Islet precursor cell (in vitro differentiated cells): Measurements from ENCODE around the gene ILF3.

Experiments
- DNase-seq: peaks from one replicate; pipeline ENCODE4 v3.0.0-alpha.2; 2018

Gene ILF3

DNA sequence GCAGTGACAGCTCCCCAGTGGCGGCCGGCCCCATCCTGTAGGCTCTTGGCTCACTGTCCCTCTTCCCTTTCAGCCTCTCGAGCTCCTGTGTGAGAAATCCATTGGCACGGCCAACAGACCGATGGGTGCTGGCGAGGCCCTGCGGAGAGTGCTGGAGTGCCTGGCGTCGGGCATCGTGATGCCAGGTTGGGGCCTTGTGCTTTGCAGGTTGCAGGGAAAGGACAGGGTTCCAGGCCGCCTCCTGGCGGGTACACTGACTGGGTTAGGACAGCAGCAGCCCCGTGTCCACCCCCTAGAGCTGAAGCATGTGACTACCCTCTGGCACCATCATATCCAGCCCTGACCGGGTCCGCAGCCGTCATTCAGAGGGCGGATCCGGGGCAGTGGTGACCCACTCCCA is 25.6 kb downstream of the ILF3 start:
- DNase-seq, result no peak

DNA sequence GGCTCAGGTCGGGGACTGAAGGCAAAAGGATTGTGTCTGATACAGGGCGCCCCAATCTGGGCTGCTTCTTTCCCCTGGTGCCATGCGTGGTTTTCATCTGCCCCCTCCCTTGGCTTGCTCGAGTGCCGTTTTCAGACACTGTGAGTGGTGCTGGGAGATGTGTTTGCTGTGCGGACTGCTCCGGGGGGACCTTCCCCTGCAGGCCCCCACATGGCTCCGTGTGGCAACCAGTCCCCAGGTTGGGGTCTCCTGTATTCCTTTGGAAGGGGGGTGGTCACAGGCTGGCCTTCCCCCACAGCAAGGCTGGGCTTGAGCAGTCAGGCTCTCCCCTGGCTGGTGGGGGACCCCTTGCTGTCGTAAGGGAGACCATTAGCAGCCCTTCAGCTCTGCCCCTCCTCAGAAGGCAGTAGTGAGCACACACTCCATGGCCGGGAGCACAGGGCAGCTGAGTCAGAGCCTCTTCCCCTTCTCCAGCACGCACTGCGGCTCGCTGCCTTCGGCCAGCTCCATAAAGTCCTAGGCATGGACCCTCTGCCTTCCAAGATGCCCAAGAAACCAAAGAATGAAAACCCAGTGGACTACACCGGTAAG is 26.5 kb downstream of the ILF3 start:
- DNase-seq, result no peak

DNA sequence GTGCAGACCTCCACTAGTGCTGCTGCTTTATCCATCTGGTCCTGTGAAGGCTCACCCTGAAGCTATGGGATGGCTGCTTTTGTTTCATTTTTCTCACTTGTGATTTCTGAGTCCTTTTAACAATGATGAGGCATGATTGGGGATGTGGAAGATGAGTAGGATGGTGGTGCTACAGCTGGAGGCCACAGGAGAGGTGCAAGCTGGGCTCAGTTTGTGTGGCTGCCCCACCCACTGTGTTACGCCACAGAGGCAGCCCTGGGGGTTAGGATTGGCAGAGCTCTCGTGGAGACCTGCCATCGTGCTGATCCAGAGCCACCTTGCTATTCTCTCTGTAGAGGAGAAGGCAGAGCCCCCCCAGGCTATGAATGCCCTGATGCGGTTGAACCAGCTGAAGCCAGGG is 27.5 kb downstream of the ILF3 start:
- DNase-seq, result no peak

DNA sequence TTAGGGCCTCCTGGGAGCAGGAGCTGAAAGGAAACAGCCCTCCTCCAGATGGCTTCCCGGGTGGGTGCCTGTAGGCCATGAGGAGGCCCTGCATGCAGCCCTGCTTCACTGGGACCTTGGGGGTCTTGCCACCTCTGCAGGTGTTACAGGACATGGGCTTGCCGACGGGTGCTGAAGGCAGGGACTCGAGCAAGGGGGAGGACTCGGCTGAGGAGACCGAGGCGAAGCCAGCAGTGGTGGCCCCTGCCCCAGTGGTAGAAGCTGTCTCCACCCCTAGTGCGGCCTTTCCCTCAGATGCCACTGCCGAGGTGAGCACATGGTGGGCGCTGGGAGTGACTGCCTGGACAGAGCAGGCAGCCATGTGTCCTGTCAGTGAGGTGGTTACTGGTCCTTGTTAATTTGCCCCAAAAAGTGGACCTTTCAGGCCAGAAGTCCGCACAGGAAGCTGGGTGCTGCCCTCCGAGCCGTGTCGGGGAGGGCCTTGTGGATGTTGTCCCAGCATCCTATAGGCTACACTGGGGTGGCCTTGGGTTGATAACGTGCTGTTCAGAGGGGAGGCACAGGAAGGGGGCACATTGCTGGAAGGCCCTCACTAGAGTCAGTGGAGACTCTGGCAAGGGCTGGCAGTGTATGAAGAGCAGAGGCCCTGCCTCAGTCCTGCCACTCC is 28.4 kb downstream of the ILF3 start:
- DNase-seq, result no peak

DNA sequence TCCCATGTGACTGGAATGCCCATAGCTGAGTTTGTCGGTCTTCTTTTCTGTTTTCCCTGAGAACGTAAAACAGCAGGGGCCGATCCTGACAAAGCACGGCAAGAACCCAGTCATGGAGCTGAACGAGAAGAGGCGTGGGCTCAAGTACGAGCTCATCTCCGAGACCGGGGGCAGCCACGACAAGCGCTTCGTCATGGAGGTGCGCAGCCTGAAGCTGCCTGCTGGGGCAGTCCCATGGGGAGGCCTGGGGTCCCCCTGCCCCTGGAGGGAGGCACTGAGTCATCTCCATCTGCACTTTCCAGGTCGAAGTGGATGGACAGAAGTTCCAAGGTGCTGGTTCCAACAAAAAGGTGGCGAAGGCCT is 28.9 kb downstream of the ILF3 start:
- DNase-seq, result no peak

DNA sequence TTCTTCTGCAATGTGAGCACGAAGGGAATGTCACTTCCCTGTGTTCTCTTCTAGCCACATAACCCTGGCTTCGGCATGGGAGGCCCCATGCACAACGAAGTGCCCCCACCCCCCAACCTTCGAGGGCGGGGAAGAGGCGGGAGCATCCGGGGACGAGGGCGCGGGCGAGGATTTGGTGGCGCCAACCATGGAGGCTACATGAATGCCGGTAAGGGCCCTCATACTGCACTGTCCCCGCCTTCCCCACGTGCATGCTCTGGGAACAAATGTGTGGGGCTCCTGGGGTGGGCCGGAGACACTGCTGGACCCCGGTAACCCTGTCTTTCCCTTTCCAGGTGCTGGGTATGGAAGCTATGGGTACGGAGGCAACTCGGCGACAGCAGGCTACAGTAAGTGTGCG is 29.4 kb downstream of the ILF3 start:
- DNase-seq, result no peak

DNA sequence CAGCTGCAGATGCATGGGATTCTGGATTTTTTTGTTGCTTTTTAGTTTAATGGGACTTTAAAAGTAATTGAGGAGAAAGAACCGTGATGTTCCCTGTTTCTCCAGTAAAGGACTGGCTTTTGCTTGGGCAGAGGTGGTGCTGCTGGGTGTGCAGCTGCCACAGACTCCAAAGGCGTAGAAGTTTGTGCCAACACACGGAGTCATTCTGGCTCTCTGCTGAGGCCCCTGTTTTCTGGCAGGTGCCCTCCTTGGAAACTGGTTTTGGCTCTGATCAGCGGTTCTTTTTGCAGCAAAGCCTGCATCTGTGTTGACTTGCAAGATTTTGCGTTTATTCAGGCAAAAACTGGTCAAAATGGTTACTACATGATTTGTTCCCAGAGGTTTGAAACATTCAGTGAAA is 31.1 kb downstream of the ILF3 start:
- DNase-seq, result no peak

DNA sequence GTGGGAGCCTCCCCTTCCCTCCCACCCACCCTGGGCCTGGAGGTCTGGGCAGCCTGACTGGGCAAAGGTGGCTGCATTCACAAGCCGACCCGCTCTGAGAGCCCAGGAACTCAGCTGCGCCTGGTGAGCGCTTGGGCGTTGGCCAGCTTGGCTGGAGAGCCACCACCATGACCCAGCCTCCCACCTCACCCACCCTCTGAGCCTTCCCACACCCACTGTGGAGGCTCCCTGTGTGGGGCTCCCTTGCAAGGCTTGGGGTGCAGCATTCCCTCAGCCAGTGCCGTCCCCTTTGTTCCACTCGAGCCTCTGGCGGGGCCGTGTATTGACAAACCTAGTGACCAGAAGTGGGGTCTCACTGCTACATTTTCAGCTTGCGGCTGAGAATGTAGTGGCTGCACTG is 32.0 kb downstream of the ILF3 start:
- no peak for DNase-seq

DNA sequence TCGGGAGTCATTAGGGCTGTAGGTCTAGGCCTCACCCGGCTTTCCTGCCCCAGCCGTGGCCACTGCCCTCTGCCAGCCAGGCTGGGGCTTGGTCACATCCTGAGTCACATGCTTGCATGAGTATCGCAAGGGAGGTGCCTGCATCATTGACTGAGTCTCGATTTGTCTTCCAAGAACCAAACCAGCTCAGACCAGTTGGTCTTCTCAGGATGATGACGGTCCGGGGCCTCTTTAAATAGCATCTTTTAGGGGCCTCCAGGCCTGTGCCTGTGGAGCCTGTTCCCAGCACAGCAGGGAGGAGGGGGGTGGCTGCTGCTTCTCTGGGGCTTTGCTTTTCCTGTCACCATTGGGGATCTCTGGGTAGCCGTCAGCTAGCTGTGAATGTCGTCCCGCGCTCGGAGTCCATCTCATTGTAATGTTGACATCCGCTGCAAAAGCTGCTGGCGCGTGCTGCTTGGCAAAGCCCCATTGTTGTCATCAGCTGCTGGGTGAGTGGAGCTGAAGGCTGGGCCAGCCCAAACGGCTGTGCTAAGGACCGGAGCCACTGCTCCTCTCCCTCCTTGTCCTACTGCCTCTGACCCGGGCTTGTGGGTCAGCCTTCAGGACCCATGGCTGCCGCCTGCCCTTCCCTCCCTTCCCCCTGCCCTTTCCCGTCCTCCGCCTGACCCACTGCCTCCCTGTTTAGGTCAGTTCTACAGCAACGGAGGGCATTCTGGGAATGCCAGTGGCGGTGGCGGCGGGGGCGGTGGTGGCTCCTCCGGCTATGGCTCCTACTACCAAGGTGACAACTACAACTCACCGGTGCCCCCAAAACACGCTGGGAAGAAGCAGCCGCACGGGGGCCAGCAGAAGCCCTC is 32.7 kb downstream of the ILF3 start:
- no peak for DNase-seq

DNA sequence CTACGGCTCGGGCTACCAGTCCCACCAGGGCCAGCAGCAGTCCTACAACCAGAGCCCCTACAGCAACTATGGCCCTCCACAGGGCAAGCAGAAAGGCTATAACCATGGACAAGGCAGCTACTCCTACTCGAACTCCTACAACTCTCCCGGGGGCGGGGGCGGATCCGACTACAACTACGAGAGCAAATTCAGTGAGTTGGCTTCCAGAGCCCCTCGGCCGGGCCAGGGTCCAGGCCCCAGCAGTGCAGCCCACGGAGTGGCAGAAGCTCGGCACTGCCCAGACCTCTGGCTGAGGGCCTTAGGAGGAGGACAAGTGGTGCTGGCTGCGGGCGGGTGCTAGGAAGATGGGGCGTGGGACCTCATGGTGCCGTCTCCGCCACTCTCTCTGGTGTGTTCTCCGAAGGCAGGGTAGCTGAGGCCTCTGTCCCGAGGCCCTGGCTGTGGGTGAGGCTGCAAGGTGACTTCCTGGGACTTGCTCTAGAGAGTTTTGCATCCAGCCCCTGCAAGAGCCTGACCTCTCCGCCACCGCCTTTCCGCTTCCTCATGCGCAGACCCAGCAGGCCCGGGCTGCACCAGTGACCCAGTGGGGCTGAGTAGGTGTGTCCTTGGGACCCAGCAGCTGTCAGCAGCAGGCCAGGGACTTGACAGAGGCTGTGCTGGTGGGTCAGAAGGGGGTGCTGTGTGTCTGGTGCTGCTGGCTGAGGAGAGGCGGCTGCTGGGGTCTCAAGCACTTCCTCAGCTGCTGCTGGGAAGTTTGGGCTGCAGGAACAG is 33.6 kb downstream of the ILF3 start:
- DNase-seq, result no peak

DNA sequence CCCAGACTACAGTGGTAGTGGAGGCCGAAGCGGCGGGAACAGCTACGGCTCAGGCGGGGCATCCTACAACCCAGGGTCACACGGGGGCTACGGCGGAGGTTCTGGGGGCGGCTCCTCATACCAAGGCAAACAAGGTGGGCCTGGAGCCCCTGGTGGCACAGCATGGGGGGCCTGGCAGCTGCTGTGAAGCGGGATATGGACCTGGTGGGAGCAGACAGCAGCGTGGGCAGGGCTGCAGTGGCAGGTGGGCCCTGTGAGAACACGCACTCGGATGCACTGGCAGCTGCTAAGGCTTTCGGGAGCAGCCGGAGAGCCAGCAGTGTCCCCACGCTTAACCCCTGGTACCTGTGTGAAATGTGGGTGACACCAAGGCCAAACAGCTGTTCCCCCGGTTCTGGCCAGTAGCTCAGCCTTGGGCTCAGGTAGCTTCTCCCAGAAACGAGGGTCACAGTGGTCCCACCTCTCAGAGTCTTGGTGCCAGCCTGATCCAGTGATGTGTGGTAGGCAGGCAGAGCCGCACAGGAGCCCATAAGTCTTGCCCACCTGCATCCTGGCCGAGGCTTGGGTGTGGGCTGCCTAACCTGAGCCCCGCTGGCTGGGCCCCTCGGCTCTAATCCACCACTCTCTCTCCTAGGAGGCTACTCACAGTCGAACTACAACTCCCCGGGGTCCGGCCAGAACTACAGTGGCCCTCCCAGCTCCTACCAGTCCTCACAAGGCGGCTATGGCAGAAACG is 34.6 kb downstream of the ILF3 start:
- DNase-seq, result no peak

DNA sequence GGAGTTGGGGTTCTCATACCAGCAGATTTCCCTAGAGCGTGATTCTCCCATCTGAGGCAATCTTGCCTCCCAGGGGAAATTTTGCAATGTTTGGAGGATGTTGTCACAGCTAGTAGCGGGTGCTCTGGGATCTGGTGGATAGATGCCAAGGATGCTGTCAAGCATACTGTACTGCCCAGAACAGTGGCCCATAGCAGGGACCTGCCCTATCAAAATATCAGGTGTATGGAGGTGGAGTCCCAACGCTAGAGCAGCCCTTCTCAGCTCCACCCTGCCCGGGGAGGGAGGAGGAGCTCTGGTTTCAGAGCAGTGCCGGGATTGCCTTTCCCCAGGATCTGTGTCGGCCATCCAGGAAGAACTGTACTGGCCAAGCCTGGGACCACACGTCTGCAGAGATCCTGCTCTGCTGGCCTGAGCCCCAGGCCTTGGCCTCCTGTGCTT is 36.2 kb downstream of the ILF3 start:
- DNase-seq, result no peak

DNA sequence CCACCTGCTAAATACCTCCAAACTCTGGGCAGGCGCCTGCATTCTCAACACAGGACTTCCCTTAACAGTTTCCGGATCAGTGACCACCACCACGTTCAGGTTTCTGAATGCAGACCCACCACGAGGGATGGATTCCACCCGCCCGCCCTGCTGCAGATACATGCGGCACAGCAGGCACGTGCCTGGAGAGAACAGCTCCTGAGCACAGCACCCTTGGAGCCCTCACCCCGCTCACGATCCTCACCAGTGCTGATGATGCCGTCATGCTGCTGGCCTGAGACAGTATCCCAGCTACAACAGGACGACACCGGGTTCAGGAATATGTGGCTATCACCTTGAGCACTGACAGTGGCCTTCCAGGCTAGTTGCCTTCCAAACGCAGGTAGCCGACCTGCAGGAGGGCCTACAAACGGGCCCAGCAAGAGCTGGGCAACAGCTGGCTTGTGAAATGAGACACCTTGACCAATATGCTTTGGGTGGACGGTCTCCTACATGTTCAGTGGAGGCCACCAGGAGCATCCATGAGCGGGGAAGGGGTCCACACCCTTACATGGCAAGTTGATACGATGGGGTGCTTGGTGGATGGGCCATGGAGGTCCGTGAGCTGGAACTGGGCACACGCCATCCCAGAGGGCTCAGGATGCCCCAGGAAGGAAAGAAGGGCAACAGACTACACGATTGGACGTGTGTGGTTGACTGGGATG is 37.2 kb downstream of the ILF3 start:
- DNase-seq, result no peak

DNA sequence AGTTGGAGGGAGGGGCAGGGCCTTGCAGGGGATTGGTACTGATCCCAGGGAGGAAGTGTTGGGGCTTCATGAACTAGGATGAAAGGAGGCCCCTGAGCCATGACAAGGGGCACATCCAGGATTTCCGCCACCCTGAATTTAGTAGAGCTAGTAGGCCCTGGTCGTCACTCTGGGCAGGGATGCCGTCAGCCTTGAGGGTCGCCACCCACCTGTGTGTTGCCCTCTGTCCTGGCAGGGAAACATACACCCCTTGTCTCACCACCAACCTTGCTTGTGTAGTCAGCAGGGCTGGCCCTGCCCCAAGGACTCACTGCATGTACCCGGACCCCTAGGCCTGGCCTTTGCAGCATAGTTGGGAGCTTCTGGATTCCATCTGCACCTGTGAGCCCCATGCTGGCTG is 37.7 kb downstream of the ILF3 start:
- no peak for DNase-seq

DNA sequence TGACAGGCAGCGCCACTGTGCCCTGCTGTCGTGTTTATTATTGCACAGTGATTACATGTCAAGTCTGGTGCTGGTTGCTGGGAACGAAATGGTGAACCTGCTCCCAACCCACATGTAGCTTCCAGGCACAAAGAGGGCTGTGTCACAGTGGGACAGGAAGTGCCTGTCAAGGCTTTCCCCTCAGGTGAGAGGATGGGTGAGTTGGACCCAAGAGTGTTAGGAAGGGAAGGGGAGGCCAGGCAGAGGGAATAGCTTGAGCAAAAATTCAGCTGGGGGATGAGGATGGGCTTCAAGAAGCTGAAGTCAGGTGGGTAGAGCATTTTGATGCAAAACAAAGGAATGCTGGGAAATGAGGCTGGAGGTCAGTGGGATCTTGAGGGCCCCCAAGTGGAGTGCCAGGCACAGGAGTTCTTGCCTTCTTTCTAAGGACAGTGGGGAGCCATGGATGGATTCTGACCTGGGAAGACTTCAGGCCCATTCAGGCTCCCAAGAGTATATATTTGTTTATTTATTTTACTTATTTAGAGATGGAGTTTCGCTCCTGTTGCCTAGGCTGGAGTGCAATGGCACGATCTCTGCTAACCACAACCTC is 38.6 kb downstream of the ILF3 start:
- no peak for DNase-seq

DNA sequence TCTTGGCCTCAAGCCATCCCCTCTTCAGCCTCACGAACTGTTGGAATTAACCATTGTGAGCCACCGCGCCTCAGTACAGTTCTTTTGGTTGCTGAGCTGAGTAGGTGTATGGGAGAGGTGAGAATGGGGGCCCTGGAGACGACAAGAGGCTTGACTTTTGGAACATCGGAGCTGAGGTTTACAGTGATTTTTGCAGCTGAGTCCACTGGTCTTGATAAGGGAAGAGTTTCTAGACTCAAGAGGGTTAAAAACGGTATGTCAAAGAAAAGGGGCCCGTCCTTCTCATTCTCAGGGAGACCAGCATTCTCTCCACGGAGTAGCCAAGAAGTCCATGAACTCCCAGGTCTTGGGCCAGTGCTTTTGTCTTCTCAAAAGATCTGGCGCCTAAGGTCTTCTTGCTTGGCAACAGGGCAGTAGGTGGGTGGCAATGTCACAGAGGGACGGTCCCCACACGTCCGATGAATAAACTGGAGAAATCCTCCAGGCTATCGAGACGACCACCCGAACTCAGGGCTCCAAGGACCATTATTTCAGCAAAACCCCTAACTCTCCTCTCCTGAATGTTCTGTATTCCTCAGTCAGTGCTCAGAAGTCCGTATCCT is 40.7 kb downstream of the ILF3 start:
- DNase-seq, result no peak

DNA sequence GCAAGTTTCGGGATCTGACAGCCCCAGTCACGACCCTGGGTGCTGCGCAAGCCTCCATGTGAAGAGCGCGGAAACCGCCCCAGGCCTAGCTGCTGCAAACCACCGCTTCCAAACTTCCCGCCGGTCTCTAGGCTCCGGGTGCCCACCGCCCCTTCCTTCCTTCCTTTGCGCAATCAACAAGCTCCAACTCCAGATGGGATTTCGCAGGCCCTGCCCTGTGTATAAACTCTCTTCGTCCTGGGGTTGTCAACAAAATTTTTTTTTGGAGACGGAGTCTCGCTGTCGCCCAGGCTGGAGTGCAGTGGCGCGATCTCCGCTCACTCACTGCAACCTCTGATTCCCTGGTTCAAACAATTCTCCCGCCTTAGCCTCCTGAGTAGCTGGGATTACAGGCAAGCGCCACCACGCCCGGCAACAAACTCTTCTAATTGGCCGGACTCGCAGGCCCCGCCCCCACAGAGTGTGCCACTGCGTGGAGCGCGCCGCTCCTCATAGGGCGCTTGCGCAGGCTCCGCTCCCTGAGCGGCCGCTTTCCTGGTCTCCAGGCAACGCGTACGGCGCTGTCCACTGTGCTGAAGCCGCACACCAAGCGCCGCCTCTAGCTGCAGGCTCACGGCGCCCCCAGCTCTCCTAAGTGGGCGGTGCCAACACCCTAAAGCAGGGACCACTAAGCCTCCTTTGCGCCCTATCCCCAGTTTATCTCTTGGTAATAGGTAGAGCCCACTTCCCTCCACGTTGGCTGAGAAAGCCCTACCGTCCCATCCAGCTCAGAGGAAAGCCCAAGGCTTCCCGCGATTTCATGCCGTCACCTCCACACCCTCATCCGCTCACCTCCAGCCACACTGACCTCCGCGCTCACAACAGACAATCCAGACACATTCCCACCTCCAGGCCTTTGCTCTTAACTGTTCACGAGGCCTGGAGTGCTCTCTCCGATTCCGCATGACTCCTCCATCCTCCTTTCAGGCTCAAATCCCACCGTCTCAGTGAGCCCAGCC is 41.6 kb downstream of the ILF3 start:
- peak; percentile 99 for DNase-seq

DNA sequence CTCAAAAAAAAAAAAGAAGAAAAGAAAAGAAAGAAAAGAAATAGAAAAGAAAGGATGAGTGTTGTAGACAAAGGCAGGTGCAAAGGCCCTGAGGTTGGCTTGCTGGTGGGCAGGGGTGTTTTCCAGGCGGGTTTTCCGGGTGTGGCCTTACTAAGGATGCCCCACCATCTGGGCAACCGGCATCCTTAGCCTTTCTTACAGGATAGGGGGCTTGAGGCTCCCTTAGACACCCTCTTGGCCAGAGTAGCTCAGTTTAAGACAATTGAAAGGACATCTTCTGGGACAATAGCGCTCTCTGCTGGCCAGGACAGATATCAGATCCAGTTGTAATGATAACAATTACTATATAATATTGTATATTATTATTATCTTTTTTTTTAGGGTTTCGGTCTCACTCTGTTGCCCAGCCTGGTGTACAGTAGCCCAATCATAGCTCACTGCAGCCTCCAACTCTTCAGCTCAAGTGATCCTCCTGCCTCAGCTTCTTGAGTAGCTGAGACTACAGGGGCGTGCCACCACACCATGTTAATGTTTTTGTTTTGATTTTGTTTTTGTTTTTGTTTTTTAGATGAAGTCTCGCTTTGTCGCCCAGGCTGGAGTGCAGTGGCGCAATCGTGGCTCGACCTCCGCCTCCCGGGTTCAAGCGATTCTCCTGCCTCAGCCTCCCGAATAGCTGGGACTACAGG is 45.6 kb downstream of the ILF3 start:
- no peak for DNase-seq

DNA sequence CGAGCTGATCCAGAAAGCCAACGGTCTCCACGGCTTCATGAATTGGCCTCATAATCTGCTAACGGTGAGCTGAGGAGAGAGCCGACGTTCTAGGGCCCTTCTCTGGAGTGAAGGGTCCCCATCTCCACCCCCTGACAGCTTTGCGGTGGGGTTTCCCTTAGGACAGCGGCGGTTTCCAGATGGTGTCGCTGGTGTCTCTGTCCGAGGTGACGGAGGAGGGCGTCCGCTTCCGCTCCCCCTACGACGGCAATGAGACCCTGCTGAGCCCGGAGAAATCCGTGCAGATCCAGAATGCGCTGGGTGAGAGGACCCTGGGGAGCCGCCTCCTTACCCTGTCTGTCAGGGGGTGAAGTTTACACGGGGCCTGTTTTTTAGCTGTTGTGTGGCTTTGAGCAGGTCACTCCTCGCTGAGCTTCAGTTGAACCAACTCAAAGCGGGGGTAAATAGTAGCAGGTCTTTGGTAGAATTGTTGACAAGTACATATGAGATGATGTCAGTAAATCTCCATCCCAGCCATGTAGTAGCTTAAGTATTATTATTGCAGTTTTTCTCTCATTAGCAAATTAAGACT is 47.9 kb downstream of the ILF3 start:
- DNase-seq, result no peak
